CD4-positive, alpha-beta T cell (primary cell): ENCODE measurements around the gene STX8. TPM values are rescaled to one million over a fixed set of nuclear protein-coding genes. Genes with fewer than 3 reads are reported as not detected.
A peak's percentile ranks its signal among the peaks of the same experiment; 100 is the strongest.

Experiments
- ATAC-seq: fragments of 200-7000 bp; cut with Tn5 transposase; one replicate; pipeline ENCODE4 v1.10.0; 2022; ENCODE audit warnings: mild to moderate bottlenecking; ENCODE audit not compliant: poor library complexity
- CTCF ChIA-PET: fragments of 350-600 bp; sonication (Branson Sonifier 250); formaldehyde crosslinking; loops from one replicate; lab custom pipeline; 2021; ENCODE audit warnings: antibody characterized with exemption, inconsistent platforms; lab: Charles Lee
- POLR2A ChIA-PET: fragments of 350-600 bp; sonication (Branson Sonifier 250); formaldehyde crosslinking; loops from one replicate; lab custom pipeline; 2021; ENCODE audit warnings: antibody characterized with exemption, inconsistent platforms; lab: Charles Lee
- DNase-seq, 14 experiments: peaks; one replicate each; pipeline ENCODE4 v3.0.0-alpha.2; 2013 to 2020; ENCODE audit warnings: mixed read lengths in 2 of 14
- H3K27ac ChIP-seq, 2 donors: one replicate each; pipeline versions ENCODE4 v1.5.1 to v1.7.0; 2013; ENCODE audit warnings: low read length in 2 of 2, low read depth in 1 of 2, mild to moderate bottlenecking in 1 of 2
- H3K27me3 ChIP-seq, 2 experiments: 1 replicate in 1 of 2; 2 replicates in 1 of 2; pipeline versions ENCODE4 v1.6.1 to v1.7.0; 2013; ENCODE audit warnings: low read length in 2 of 2, control low read depth in 1 of 2, mild to moderate bottlenecking in 1 of 2, moderate library complexity in 1 of 2; ENCODE audit not compliant: insufficient read depth in 2 of 2, control insufficient read depth in 1 of 2
- H3K36me3 ChIP-seq: one replicate; pipeline ENCODE4 v1.6.1; 2013; ENCODE audit warnings: low read length, control low read depth; ENCODE audit not compliant: insufficient read depth
- H3K4me1 ChIP-seq: one replicate; pipeline ENCODE4 v1.6.1; 2013; ENCODE audit warnings: low read length, control low read depth; ENCODE audit not compliant: insufficient read depth
- H3K4me3 ChIP-seq: one replicate; pipeline ENCODE4 v1.5.1; 2013; ENCODE audit warnings: mild to moderate bottlenecking, low read length, moderate library complexity
- H3K9me3 ChIP-seq, 2 experiments: 1 replicate in 1 of 2; 2 replicates in 1 of 2; pipeline versions ENCODE4 v1.6.1 to v1.7.0; 2013; ENCODE audit warnings: low read length in 2 of 2, mild to moderate bottlenecking in 2 of 2, control low read depth in 1 of 2, moderate library complexity in 1 of 2; ENCODE audit not compliant: control insufficient read depth in 1 of 2, insufficient read depth in 1 of 2
- H3K27ac Mint-ChIP-seq: one replicate; pipeline ENCODE4 v1.8.0; 2020; ENCODE audit warnings: mixed read lengths
- H3K27me3 Mint-ChIP-seq: one replicate; pipeline ENCODE4 v1.8.0; 2021; ENCODE audit warnings: mixed read lengths
- H3K36me3 Mint-ChIP-seq: one replicate; pipeline ENCODE4 v1.8.0; 2021; ENCODE audit warnings: low read depth, mixed read lengths
- H3K4me1 Mint-ChIP-seq: one replicate; pipeline ENCODE4 v1.8.0; 2021; ENCODE audit warnings: low read depth, mixed read lengths
- H3K4me3 Mint-ChIP-seq: one replicate; pipeline ENCODE4 v1.8.0; 2020; ENCODE audit warnings: mild to moderate bottlenecking, mixed read lengths
- H3K9me3 Mint-ChIP-seq: one replicate; pipeline ENCODE4 v1.8.0; 2020; ENCODE audit warnings: mixed read lengths
- CTCF ChIP-seq: fragments of 200-600 bp; IDR thresholded peaks from one replicate; pipeline ENCODE4 v1.8.0; 2022; ENCODE audit warnings: antibody characterized with exemption, mild to moderate bottlenecking
- intact Hi-C, 2 experiments: fragments of 100-400 bp; cut with DNase I in 1 of 2; cut with micrococcal nuclease in 1 of 2; formaldehyde crosslinking; loops; one replicate each; pipeline versions ENCODE4 v1.15.1 to v1.9.0; 2023 to 2025; cut with DNase I, micrococcal nuclease
- total RNA-seq, 174 experiments: library from RNA in 2 of 174; stranded (reverse) in 2 of 174; gene quantifications; one replicate each; pipeline ENCODE4 v1.2.3 and lab custom pipeline; 2021 to 2026

STX8 gene
- total RNA-seq, 2 experiments from 2014 or later: 52.2 to 63.2 TPM

GRCh38 chr17:9531034-9531433 lies 44.6 kb downstream of the STX8 start:
- Histone ChIP-seq H3K27ac (no peak overlapping the region), H3K4me1 (no peaks in the 10 kb centered on the region), H3K4me3 (no peak overlapping the region), H3K9me3 (no peaks in the 10 kb centered on the region), H3K36me3 (no peaks in the 10 kb centered on the region), H3K27me3 (no peaks in the 10 kb centered on the region)
- no peaks in the 10 kb centered on the region for H3K9me3 Mint-ChIP-seq
- peaks cover 6% of the 10 kb centered on the region for H3K36me3 Mint-ChIP-seq
- H3K4me1 Mint-ChIP-seq: no peaks in the 10 kb centered on the region
- no peak overlapping the region for H3K4me3 Mint-ChIP-seq
- ATAC-seq (no peak), DNase-seq (no peak)
- no peak for TF ChIP-seq CTCF
- H3K27ac Mint-ChIP-seq: no peak overlapping the region
- POLR2A ChIA-PET: no interaction called here
- no peaks in the 10 kb centered on the region for H3K27me3 Mint-ChIP-seq
- CTCF ChIA-PET: no interaction called here
- intact Hi-C loops: no loop called here

- peak; percentile 28 for TF ChIP-seq CTCF
- Mint-ChIP-seq H3K9me3 (no peaks in the 10 kb centered on the region), H3K27me3 (no peaks in the 10 kb centered on the region), H3K4me3 (no peak overlapping the region), H3K4me1 (no peaks in the 10 kb centered on the region), H3K36me3 (peaks cover 6% of the 10 kb centered on the region), H3K27ac (no peak overlapping the region)
- H3K36me3 ChIP-seq: no peaks in the 10 kb centered on the region
- no peak for ATAC-seq
- H3K27ac ChIP-seq: no peak overlapping the region
- no peak overlapping the region for H3K4me3 ChIP-seq
- intact Hi-C loops: loop anchor here (5.0 to 10.0 kb wide), 2 partner anchors 414 to 527 kb away; no protein-coding TSS in a partner anchor
- ChIA-PET CTCF (no interaction called here), POLR2A (no interaction called here)
- no peaks in the 10 kb centered on the region for H3K27me3 ChIP-seq
- peak in 3 of 14 experiments; percentile 7 to 29 (median 16) for DNase-seq
- no peaks in the 10 kb centered on the region for H3K4me1 ChIP-seq
- no peaks in the 10 kb centered on the region for H3K9me3 ChIP-seq
Observed at GRCh38 chr17:9529033-9529700, 46.5 kb downstream of the STX8 start.

GRCh38 chr17:9527788-9528187 lies 47.8 kb downstream of the STX8 start:
- ChIA-PET CTCF (no interaction called here), POLR2A (no interaction called here)
- DNase-seq: no peak
- no peak overlapping the region for H3K27ac Mint-ChIP-seq
- no peaks in the 10 kb centered on the region for H3K4me1 ChIP-seq
- no peak overlapping the region for H3K4me3 ChIP-seq
- no peak overlapping the region for H3K27ac ChIP-seq
- no peaks in the 10 kb centered on the region for H3K27me3 Mint-ChIP-seq
- no peaks in the 10 kb centered on the region for H3K27me3 ChIP-seq
- ATAC-seq: no peak
- H3K4me1 Mint-ChIP-seq: no peaks in the 10 kb centered on the region
- intact Hi-C loops: loop anchor here (5.0 to 10.0 kb wide), 2 partner anchors 413 to 525 kb away; no protein-coding TSS in a partner anchor
- peaks cover 6% of the 10 kb centered on the region for H3K36me3 Mint-ChIP-seq
- no peak overlapping the region for H3K4me3 Mint-ChIP-seq
- no peak for TF ChIP-seq CTCF
- H3K9me3 ChIP-seq: no peaks in the 10 kb centered on the region
- H3K36me3 ChIP-seq: no peaks in the 10 kb centered on the region
- H3K9me3 Mint-ChIP-seq: no peaks in the 10 kb centered on the region
